ENCODE measurements around the gene NPAS3. TPM values are rescaled to one million over a fixed set of nuclear protein-coding genes. Genes with fewer than 3 reads are reported as not detected.

Gene NPAS3
- total RNA-seq, 4 donors from 2014 or later: 0.51 to 15.2 (median 6.6) TPM

- Histone ChIP-seq H3K36me3 (no peaks in the 10 kb centered on the region), H3K27ac (no peak overlapping the region), H3K4me1 (no peaks in the 10 kb centered on the region), H3K9me3 (no peaks in the 10 kb centered on the region), H3K27me3 (no peaks in the 10 kb centered on the region), H3K4me3 (no peak overlapping the region)
- intact Hi-C loops (cut with DNase I; ENCODE audit: low total_unique reads): no loop called here
- no peak for DNase-seq
- TF ChIP-seq CTCF (IDR thresholded peaks at IDR 0.05): no peak
- no peak for TF ChIP-seq POLR2A (IDR thresholded peaks at IDR 0.05)
Observed at GRCh38 chr14:33484264-33484663, 545.6 kb downstream of the NPAS3 start.

GRCh38 chr14:33486332-33486890 is 547.7 kb downstream of the NPAS3 start:
- H3K36me3 ChIP-seq: no peaks in the 10 kb centered on the region
- intact Hi-C loops (cut with DNase I; ENCODE audit: low total_unique reads): no loop called here
- no peaks in the 10 kb centered on the region for H3K9me3 ChIP-seq
- no peaks in the 10 kb centered on the region for H3K27me3 ChIP-seq
- H3K4me1 ChIP-seq: no peaks in the 10 kb centered on the region
- no peak overlapping the region for H3K4me3 ChIP-seq
- no peak for DNase-seq
- TF ChIP-seq CTCF (IDR thresholded peaks at IDR 0.05) (no peak), POLR2A (IDR thresholded peaks at IDR 0.05) (no peak)
- H3K27ac ChIP-seq: no peak overlapping the region

GRCh38 chr14:33488582-33488981 is 549.9 kb downstream of the NPAS3 start:
- Histone ChIP-seq H3K9me3 (no peaks in the 10 kb centered on the region), H3K4me3 (no peak overlapping the region), H3K27me3 (no peaks in the 10 kb centered on the region), H3K27ac (no peak overlapping the region), H3K4me1 (no peaks in the 10 kb centered on the region), H3K36me3 (no peaks in the 10 kb centered on the region)
- no peak for DNase-seq
- intact Hi-C loops (cut with DNase I; ENCODE audit: low total_unique reads): no loop called here
- TF ChIP-seq CTCF (IDR thresholded peaks at IDR 0.05) (no peak), POLR2A (IDR thresholded peaks at IDR 0.05) (no peak)

- DNase-seq: no peak
- TF ChIP-seq POLR2A (IDR thresholded peaks at IDR 0.05) (no peak), CTCF (IDR thresholded peaks at IDR 0.05) (no peak)
- no peaks in the 10 kb centered on the region for H3K27me3 ChIP-seq
- H3K4me3 ChIP-seq: no peak overlapping the region
- no peaks in the 10 kb centered on the region for H3K36me3 ChIP-seq
- no peak overlapping the region for H3K27ac ChIP-seq
- intact Hi-C loops (cut with DNase I; ENCODE audit: low total_unique reads): no loop called here
- no peaks in the 10 kb centered on the region for H3K4me1 ChIP-seq
- no peaks in the 10 kb centered on the region for H3K9me3 ChIP-seq
Observed at GRCh38 chr14:33490555-33490954, 551.9 kb downstream of the NPAS3 start.

- intact Hi-C loops (cut with DNase I; ENCODE audit: low total_unique reads): no loop called here
- no peak overlapping the region for H3K4me3 ChIP-seq
- no peaks in the 10 kb centered on the region for H3K4me1 ChIP-seq
Observed at GRCh38 chr14:33491112-33491511, 552.4 kb downstream of the NPAS3 start.

More at GRCh38 chr14:33491112-33491511, 552.4 kb downstream of the NPAS3 start:
- Histone ChIP-seq H3K9me3 (no peaks in the 10 kb centered on the region), H3K27me3 (no peaks in the 10 kb centered on the region), H3K27ac (no peak overlapping the region), H3K36me3 (no peaks in the 10 kb centered on the region)
- no peak for DNase-seq
- TF ChIP-seq POLR2A (IDR thresholded peaks at IDR 0.05): no peak
- TF ChIP-seq CTCF (IDR thresholded peaks at IDR 0.05): no peak

Data from uterus (tissue), 4 donors.